ENCODE measurements around the gene RHBDD1. TPM values are rescaled to one million over a fixed set of nuclear protein-coding genes. Genes with fewer than 3 reads are reported as not detected.

The RHBDD1 gene
- total RNA-seq, 1 experiment from 2014 or later = 28.0 TPM

DNA sequence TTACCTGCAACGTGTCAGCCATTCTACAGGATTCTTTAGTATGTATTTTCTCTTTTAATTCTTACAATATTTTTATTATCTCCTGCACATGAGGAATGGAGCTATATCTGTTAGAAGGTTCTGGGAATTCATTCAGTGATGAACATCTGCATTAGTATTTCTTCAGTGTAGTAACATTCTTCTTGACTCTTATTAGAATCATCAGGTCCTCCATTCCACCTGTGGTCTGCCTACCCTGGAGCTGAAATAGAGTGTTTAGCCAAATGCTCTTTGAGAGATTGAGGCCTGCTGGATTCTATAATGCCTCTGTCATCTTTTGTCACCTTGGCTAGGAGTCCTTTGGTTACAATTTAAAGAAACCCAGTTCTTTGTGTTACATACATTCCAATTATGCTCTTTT lies 54.4 kb downstream of the RHBDD1 start:
- intact Hi-C loops (cut with micrococcal nuclease; ENCODE audit: unreplicated experiment) = no loop called here
- Histone ChIP-seq H3K27me3 (replicated peaks; ENCODE audit: insufficient read depth, low read depth, low read length, poor library complexity) (no peaks in the 10 kb centered on the region), H3K4me3 (ENCODE audit: low read depth, low read length, poor library complexity, severe bottlenecking) (no peak overlapping the region), H3K27ac (ENCODE audit: low read depth, low read length, poor library complexity, severe bottlenecking) (no peak overlapping the region), H3K9me3 (ENCODE audit: low read depth, low read length, poor library complexity, severe bottlenecking) (no peaks in the 10 kb centered on the region), H3K36me3 (ENCODE audit: insufficient read depth, low read length, poor library complexity, severe bottlenecking) (no peaks in the 10 kb centered on the region), H3K4me1 (ENCODE audit: insufficient read depth, low read length, poor library complexity, severe bottlenecking) (no peaks in the 10 kb centered on the region)
- no TSS peak for BruUV-seq (replicated peaks)
- ChIA-PET CTCF (no interaction called here), POLR2A (ENCODE audit: low non-redundant PET) (no interaction called here)
- TF ChIP-seq EZH2 (IDR thresholded peaks at IDR 0.05; ENCODE audit: borderline replicate concordance, low read depth, low read length, poor library complexity, severe bottlenecking) = no peak
- TF ChIP-seq, protein P1, sequence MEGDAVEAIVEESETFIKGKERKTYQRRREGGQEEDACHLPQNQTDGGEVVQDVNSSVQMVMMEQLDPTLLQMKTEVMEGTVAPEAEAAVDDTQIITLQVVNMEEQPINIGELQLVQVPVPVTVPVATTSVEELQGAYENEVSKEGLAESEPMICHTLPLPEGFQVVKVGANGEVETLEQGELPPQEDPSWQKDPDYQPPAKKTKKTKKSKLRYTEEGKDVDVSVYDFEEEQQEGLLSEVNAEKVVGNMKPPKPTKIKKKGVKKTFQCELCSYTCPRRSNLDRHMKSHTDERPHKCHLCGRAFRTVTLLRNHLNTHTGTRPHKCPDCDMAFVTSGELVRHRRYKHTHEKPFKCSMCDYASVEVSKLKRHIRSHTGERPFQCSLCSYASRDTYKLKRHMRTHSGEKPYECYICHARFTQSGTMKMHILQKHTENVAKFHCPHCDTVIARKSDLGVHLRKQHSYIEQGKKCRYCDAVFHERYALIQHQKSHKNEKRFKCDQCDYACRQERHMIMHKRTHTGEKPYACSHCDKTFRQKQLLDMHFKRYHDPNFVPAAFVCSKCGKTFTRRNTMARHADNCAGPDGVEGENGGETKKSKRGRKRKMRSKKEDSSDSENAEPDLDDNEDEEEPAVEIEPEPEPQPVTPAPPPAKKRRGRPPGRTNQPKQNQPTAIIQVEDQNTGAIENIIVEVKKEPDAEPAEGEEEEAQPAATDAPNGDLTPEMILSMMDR (conservative IDR thresholded peaks at IDR 0.05; ENCODE audit: low read depth, low read length) = no peak
- no peak for DNase-seq (ENCODE audit: low spot score)

- TF ChIP-seq, protein P1 (conservative IDR thresholded peaks at IDR 0.05; ENCODE audit: low read depth, low read length) = no peak
- no peak for TF ChIP-seq EZH2 (IDR thresholded peaks at IDR 0.05; ENCODE audit: borderline replicate concordance, low read depth, low read length, poor library complexity, severe bottlenecking)
- CTCF ChIA-PET = no interaction called here
- no TSS peak for BruUV-seq (replicated peaks)
- intact Hi-C loops (cut with micrococcal nuclease; ENCODE audit: unreplicated experiment) = no loop called here
- Histone ChIP-seq H3K27me3 (replicated peaks; ENCODE audit: insufficient read depth, low read depth, low read length, poor library complexity) (no peaks in the 10 kb centered on the region), H3K4me3 (ENCODE audit: low read depth, low read length, poor library complexity, severe bottlenecking) (no peak overlapping the region), H3K36me3 (ENCODE audit: insufficient read depth, low read length, poor library complexity, severe bottlenecking) (no peaks in the 10 kb centered on the region), H3K27ac (ENCODE audit: low read depth, low read length, poor library complexity, severe bottlenecking) (no peak overlapping the region), H3K9me3 (ENCODE audit: low read depth, low read length, poor library complexity, severe bottlenecking) (no peaks in the 10 kb centered on the region), H3K4me1 (ENCODE audit: insufficient read depth, low read length, poor library complexity, severe bottlenecking) (no peaks in the 10 kb centered on the region)
- DNase-seq (ENCODE audit: low spot score) = no peak
- POLR2A ChIA-PET (ENCODE audit: low non-redundant PET) = interaction anchor here (0.6 kb wide), 1 partner anchor 9 kb away, joined by 3 read pairs; no protein-coding TSS in a partner anchor
Observed at GRCh38 chr2:226891780-226892590, 56.1 kb downstream of the RHBDD1 start.

GRCh38 chr2:226892729-226893128 lies 56.9 kb downstream of the RHBDD1 start:
- no peak for TF ChIP-seq EZH2 (IDR thresholded peaks at IDR 0.05; ENCODE audit: borderline replicate concordance, low read depth, low read length, poor library complexity, severe bottlenecking)
- TF ChIP-seq, protein P1 (conservative IDR thresholded peaks at IDR 0.05; ENCODE audit: low read depth, low read length) = no peak
- Histone ChIP-seq H3K27me3 (replicated peaks; ENCODE audit: insufficient read depth, low read depth, low read length, poor library complexity) (no peaks in the 10 kb centered on the region), H3K36me3 (ENCODE audit: insufficient read depth, low read length, poor library complexity, severe bottlenecking) (no peaks in the 10 kb centered on the region), H3K4me3 (ENCODE audit: low read depth, low read length, poor library complexity, severe bottlenecking) (no peak overlapping the region), H3K27ac (ENCODE audit: low read depth, low read length, poor library complexity, severe bottlenecking) (no peak overlapping the region), H3K4me1 (ENCODE audit: insufficient read depth, low read length, poor library complexity, severe bottlenecking) (no peaks in the 10 kb centered on the region), H3K9me3 (ENCODE audit: low read depth, low read length, poor library complexity, severe bottlenecking) (no peaks in the 10 kb centered on the region)
- ChIA-PET CTCF (no interaction called here), POLR2A (ENCODE audit: low non-redundant PET) (interaction anchor here (0.6 kb wide), 1 partner anchor 9 kb away, joined by 3 read pairs; no protein-coding TSS in a partner anchor)
- DNase-seq (ENCODE audit: low spot score) = no peak
- no TSS peak for BruUV-seq (replicated peaks)
- intact Hi-C loops (cut with micrococcal nuclease; ENCODE audit: unreplicated experiment) = no loop called here

All from A673 (cell line).